GM21360 (cell line): Measurements from ENCODE around the gene CAMK1D.

Experiments used
- ATAC-seq: cut with Tn5 transposase; IDR thresholded peaks from one replicate; pipeline ENCODE4 v1.9.1; 2021; ENCODE audit warnings: mild to moderate bottlenecking, moderate library complexity; ENCODE audit not compliant: unreplicated experiment

The CAMK1D gene

DNA sequence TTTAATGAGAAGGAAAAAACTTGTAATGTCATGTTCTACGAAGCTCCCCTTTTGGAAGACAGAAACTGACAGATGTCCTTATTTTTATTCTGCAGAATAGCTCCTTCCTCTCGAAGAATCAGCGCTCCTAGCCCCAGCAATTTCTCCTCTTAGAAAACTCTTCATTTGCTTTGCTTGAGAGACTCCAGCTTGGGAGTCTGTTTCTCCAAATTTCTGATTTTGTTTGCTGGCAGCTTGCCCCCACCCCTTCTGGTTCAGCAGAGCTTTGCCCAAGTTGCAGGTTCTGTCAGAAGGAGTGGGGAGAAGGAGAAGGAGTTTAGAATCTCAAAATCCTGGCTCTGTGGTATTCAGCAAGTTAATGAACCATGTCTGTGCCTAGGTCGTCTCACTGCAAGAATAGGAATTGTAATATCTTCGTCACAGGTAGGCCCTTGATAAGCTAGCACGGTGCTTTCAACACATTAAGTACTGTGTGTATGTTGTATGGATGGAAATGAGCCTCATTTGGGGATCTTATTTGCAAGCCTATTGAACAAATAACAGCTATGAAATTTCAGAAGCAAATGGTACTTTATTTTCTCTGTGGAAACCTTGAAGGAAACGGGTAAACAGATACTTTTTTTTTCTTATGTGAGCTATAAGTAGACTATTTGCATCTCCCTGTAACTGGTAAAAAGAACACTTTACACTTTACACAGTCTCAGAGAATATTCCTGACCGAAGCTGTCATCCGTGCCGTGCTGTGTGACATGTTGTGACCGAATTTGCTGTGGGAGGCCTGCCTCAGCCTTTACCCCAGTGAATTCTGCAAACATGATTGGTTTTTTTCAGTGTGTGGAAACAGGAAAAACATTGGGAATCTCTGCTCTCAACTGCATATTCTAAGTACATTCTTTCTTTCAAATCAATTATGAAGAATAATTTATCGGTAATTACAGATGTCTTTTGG, 290.9 kb downstream of the CAMK1D start:
- no peak for ATAC-seq

DNA sequence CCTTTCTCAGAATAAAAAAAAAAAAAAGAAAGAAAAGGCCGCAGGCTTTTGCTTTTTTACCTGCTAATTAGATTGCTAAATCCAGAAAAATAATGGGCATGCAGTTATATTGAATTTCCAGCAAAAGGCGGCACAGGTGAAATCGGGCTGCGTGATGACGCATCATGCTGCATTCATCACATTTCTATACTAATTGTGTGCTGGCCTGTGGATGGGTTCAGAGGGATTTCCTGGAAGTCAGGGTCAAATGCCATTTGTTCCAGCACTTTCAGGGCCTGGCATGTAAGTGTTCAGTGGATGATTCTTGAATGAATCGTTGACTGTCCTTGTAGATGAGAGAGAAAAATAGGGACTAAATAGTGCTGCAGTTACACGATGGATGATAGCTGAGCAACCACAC, 292.7 kb downstream of the CAMK1D start:
- ATAC-seq, result no peak

DNA sequence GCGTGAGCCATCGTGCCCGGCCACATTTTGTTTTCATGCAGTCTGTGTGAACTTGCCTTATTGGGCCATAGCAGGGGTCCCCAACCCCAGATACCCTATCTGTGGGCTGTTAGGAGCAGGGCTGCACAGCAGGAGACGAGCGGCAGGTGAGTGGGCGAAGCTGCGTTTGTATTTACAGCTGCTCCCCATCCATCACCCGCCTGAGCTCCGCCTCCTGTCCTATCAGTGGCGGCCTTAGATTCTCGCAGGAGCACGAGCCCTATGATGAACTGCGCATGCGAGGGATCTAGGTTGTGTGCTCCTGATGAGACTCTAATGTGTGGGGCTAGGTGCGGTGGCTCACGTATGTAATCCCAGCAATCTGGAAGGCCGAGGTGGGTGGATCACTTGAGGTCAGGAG, 293.9 kb downstream of the CAMK1D start:
- ATAC-seq, result no peak

DNA sequence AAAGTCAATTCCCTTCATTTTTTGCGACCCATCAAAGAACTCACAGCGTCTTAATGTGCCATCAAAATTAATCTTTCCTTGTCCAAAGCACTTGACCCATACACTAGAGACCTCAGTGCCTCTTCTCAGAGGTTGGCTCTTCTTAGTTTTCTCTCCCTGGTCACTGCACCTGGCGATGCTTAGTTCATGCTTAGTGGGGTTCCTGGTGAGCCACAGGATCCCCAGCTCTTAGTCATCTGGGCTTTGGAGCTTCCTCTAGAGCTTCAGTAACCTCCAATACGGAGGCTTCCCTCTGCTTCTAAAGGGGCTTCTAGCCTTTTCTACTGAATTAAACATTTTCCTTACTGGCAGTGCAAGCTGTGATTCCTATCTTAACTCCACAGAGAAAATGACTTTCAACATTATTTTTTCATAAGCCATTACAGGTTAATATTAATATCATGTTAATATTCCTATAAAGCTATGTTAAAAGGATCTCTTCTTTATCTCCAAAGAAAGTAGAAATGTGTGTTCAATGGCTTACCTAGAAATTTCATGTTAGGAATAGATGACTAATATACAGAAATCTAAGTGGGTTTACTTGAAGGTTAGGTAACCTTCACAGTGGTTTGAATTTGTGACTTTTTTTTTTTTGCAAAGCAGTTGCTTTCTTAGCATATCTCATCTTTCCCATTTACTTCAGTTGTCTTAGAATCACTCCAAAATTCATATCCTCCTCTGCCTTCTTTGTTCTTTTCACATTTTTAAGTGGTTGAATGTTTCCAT, 295.2 kb downstream of the CAMK1D start:
- no peak for ATAC-seq

DNA sequence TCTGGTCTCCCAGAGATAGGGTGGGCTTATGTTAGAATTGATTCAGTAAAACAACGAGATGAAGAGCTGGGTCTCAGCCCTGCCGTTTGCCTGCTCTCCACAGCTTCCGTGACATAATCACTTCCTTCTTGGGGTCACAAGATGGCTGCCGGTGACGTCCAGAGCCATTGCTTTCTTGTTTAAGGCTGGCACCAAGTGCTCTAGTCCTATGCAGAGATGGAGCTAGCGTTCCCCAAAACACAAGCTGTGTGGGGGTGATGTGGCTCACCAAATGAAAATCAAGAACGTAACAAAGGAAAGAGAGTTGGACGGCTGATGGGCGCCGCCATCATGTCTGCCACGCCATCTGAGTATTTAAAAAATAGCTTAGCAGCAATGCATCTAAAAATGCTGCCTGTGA, 296.1 kb downstream of the CAMK1D start:
- no peak for ATAC-seq

DNA sequence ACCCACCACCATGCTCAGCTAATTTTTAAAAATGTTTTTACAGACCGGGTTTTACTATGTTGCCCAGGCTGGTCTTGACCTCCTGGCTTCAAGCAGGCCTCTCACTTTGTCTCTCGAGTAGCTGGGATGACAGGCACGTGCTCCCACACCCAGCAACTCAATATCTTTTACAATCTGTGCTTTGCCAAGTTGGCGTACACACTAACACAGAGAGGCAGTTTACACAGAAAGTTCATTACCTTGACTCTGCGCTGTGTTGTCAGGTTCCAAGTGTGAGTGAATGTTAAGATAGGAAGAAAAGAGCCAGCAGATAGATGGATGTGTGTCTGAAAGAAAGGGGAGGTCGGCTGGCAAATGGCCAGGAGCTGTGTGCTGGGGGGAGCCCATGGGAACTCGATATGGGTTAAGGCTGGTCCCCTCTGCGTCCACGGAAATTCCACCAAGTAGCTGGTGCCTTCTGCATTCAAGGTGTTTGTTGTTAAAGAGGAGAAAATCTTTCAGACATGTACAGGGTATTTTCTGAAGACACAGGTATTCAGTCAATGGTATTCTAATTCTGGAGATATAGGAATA, 299.8 kb downstream of the CAMK1D start:
- ATAC-seq, result no peak

DNA sequence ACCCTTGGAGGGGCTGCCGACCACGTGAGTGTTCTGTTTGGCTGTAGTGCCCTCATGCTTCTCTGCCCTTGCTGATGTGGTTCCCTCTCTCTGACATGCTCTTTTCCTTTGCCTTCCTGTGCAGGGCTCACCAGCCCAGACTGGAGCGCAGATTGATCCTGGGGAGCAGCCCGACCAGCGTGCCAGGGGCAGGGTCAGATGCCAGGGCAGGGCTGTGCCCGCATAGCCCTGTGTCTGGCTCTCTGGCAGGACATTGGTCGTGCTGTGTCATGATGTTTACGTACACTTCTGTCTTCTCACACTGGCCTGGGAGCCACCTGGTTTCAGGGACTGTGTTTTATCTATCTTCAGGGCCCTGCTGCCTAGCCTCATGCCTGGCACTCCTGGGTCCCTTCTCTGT, 300.8 kb downstream of the CAMK1D start:
- no peak for ATAC-seq

DNA sequence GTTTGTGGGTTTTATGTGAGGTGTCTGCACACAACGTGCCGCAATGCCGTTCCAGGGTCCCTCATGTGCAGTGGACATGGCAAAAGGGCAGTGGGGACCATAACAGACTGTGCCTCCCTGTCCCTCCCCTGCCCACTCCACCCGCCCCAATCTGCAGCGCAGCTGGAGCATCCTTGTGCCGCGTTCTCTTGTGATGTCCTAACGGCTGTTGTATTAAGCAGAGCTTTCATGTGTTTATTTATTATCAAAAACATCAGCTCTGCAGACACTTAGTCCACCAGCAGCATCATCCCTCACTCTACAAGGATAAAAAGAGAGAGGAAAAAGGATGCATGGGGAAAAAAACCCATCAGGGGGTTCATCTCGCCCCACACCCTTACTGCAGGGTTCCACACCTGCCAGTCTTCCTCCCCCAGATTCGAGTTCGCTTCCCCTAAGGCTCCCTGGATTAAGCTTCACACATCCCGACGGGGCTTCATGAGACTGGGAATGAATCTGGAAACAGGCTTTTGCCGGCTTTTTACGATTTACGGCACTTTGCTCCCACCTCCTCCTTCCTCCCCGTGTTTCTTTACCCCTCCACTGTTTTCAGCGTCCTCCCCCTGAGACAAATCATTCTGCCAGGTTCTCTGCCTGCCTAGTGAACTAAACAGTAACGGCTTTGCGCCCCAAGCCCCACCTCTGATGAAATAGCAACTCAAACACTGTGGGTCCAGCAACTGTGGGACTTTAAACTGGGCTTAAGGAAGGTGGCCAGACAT, 301.4 kb downstream of the CAMK1D start:
- no peak for ATAC-seq

DNA sequence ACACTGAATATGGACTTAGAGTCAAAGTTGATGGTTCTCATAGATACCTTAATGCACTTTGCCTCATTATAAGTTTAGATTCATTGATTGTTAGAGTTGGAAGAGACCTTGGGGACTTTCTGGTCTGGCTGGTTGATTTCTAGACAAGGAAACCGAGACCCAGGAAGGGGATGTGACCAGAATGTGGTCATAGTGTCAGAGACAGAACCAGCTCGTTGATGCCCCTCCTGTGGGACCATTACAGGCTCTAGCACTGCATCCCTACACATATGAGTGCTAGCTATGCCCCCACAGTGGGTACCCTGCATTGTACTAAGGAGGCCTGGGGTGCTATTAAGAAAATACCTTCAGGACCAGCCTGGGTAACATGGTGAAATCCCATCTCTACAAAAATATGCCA, 306.6 kb downstream of the CAMK1D start:
- no peak for ATAC-seq

DNA sequence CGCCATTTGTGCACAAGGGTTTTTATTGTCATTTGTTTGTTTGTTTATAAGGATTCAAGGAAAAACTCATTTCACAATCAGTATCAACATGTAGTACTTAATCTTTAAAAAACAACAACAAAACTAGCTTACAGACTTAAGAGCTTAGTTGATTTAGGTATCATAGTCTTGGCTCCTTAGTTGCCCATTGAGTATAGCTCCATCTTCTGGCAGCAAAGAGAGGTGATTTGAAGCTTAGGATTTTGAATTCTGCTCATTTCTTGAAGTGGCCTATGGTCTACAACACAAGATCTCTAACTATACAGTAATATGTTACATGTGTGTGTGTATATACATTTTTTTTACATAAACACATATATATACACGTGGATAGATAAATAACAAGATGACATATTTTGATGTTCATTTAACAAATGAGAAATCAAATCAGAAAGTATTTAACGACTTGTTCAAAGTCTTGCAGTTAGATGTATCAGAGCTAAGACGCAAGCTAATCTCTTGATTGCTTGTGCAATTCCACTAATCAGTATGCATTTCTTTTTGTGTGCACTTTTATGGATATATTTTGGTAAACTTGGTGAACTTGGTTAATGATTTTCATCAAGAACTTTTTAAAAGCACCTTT, 307.3 kb downstream of the CAMK1D start:
- no peak for ATAC-seq

DNA sequence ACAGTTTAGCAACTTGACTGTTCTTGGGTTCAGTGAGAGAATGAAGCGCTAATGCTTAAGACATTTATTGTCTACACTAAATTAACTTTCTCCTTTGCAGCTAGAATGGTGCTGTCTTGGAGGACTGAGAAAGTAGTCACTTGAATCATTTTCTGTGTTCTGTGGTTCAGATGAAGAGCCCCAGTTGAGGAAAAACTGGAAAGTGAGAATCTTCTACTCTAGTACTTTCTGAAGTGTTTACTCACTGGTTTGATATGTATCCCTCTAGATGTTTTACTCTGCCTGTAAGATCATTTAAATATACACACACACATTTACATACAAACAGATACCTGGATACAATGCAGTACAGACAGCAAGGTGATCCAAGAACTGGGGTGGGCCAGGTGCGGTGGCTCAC, 308.1 kb downstream of the CAMK1D start:
- ATAC-seq, result no peak

DNA sequence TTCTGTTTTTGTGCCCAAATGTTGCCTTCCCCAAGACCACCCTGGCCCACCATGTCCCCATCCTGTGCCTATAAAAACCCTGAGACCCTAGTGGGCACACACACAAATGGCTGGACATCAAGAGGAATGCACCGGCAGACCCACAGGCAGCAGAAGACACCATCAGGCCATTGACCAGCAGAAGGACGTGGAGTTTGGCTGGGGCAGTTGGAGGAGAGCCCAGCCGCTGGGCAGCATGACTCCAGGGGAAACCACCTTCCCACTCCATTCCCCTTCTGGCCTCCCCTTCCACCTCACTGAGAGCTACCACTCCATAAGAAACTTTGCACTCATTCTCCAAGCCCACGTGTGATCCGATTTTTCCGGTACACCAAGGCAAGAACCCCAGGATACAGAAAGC, 309.2 kb downstream of the CAMK1D start:
- no peak for ATAC-seq

DNA sequence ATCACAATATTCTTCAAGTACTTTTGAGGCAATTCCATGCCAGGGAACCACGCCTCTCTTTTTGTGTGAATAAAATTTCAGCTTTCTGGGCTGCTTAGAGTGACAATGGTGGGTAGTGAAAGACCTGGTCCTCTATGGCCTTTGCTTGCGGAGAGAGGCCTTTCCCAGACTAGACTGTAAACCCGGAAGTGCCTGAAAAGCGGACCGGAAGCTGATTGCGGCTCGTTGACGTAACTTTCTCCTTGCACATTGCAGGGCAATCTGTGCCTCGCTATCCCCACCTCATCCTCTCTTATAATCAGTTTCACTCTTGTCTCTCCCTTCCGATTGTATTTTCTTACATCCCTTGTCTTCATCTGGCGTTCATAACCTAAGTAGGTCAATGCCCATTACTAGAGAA, 310.4 kb downstream of the CAMK1D start:
- ATAC-seq, result no peak

DNA sequence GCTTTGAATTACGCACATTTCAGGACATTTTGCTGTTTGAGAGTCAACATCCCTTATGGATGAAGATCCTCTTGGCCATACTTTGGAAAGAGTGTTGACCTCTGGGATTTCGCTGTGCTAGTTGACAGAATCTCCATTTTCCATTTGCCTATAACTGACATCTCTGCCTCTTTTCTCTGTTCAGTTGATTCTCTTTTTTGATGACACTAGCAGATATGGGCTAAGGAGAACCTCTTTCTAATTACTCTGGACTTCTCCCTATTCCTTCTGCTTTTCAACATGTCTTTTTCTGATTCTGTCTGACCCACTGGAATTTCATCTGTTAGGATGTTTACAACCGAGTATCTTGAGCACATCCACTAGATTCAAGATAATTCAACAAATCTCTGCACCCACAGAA, 311.5 kb downstream of the CAMK1D start:
- ATAC-seq, result no peak

DNA sequence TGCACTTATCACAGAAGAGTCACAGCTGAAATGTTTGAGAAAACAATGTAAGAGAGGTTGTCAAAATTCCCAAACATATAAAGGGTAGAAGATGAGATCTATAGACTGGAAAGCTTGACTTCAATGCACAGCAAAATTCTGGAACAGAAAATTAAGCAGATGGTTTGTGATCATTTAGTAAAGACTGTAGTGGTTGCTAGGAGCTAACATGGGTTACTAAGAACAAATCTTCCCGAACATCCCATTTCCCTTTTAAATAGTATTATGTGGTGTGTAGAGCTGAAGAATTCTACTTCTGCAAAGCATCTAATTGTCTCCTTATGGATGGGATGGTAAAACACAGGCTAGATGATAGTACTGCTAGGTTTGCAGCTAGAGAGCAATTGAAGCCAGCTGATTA, 312.3 kb downstream of the CAMK1D start:
- ATAC-seq, result no peak

DNA sequence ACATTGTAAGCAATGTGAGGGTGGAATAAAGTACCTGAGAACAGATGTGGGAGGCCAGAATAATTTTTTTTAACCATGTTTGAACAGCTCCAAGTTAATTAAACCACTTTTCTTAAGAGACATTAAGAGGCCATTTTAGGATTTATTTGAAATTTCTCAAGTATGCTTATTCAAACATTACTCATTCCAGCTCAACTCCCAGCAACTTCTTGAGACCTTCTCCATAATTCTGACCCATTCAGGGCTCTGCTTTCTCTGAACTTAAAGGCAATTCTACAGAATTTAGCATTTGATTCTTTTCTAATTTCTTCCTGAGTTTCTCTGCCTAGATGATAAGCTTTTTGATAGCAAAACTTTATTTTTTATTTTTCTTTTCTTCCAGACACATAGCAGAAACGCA, 314.5 kb downstream of the CAMK1D start:
- ATAC-seq, result no peak

DNA sequence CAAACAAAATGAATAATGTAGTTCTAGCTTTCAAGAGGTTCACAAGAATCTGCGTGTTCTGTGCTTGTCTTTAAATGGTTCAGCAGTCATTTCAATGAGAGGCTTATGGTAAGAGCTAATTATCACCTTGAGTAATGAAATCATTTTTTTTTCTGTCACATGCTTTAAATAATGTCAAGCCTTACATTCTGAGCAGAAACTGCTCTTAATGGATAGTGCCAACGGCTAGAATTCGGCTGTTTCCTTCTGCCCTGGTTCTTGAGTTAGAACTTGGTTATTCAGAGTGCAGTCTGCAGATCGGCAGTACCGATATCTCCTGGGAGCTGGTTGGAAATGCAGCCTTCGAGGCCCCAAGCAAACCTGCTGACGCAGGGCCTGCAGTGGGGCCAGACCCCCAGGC, 316.2 kb downstream of the CAMK1D start:
- no peak for ATAC-seq

DNA sequence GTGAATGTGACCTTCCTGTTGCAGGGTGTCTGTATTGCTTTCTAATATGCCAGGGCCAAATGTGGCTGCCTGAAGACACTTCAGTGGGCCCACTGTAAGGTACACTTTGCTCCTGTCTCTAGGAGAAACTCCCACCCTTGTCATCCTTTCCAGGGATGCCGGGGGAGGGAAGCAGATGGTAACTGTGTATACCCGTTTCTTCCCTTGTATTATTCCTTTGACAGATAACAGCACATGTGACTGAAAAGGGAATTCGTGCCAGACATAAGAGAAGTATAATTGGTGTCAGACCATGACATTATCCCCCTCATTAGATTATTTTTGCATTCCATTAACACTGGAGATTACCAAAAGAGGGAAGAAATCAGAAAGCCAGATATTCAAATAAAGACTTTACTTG, 317.7 kb downstream of the CAMK1D start:
- no peak for ATAC-seq

DNA sequence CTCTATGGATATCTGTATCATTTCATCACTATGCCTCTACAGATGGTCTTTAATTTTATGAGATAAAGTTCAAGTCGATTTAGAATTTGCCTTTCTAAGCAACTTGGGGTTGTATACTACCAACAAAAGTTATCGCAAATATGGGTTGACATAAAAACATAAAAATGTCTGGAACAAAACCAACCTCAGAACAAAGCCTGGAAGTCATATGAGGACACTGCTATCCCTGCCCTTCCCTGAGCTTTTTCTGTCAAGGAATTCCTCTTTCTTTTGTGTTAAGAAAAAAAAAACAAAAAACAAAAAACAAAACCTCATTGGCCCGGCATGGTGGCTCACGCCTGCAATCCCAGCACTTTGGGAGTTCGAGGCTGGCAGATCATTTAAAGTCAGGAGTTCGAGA, 319.3 kb downstream of the CAMK1D start:
- ATAC-seq, result no peak

DNA sequence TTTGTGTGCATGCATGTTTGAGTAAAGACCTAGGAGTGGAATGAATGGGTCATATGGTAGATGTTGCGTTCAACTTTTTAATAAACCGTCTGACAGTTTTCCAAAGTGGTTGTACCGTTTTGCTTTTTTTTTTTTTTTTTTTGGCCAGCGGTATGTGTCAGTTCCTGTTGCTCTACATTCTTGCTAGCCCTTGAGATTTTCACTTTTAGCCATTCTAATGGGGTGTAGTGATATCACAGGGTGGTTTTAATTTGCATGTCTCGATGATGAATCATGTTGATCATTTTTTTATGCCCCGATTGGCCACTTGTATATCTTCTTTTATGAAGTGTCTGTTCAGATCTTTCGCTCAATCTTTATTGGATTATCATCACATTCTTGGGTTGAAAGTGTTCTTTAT, 320.7 kb downstream of the CAMK1D start:
- ATAC-seq, result no peak

DNA sequence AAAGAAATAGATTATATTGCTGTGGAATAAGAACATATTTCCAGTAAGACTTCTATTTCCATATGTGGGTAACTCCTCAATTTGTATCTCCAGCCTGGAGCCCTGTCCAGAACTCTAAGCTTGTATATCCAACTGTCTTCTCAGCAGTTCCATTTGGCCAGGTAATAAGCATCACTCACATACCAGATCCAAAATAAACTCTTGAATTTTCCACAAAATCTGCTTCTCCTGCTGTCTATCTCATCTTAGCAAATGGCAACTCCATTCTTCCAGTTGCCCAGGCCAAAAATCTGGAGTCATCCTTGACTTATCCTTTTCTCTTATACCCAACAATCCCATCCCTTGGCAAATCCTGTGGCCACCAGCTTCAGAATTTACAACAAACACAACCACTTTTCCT, 325.8 kb downstream of the CAMK1D start:
- ATAC-seq, result no peak
